ENCODE measurements around the gene NUP93. TPM values are rescaled to one million over a fixed set of nuclear protein-coding genes. Genes with fewer than 3 reads are reported as not detected.
A peak's percentile ranks its signal among the peaks of the same experiment; 100 is the strongest.

The NUP93 gene
- total RNA-seq, 2 experiments from 2014 or later: 45.6 to 47.2 TPM

DNA sequence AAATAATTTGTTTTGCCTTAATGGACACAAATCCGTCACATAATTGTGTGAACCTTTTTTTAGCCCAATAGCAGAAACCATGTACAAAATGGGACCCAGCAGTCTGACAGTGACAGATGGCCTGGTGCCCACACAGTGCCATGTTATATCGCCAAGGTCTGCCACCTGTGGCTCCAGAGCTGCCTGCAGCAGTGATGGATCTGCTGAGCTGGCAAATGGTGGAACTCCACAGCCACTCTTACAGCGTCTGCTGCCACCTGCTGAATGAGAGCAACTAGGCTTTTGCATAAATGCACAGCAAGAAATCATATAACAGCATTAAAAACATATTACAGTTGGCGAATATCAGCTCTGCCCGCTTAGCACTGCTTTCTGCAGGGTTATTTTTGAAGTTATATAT lies 59.4 kb downstream of the NUP93 start:
- POLR2A ChIA-PET: no interaction called here
- Mint-ChIP-seq H3K4me3 (no peak overlapping the region), H3K36me3 (ENCODE audit: low read depth) (no peaks in the 10 kb centered on the region), H3K27me3 (no peaks in the 10 kb centered on the region), H3K9me3 (no peaks in the 10 kb centered on the region), H3K27ac (no peak overlapping the region), H3K4me1 (ENCODE audit: low read depth) (no peaks in the 10 kb centered on the region)
- CTCF ChIA-PET: no interaction called here
- DNase-seq: peak in 6 of 14 experiments; percentile 11 to 46 (median 22)
- Histone ChIP-seq H3K27me3 (ENCODE audit: control insufficient read depth in 1 of 2, insufficient read depth in 2 of 2, low read length in 2 of 2) (no peaks in the 10 kb centered on the region), H3K4me1 (ENCODE audit: insufficient read depth, low read length) (no peaks in the 10 kb centered on the region), H3K9me3 (ENCODE audit: control insufficient read depth in 1 of 2, insufficient read depth in 1 of 2, low read length in 2 of 2) (no peaks in the 10 kb centered on the region), H3K4me3 (ENCODE audit: low read length) (no peak overlapping the region), H3K36me3 (ENCODE audit: insufficient read depth, low read length) (no peaks in the 10 kb centered on the region), H3K27ac (ENCODE audit: low read depth in 1 of 2, low read length in 2 of 2) (no peak overlapping the region)
- TF ChIP-seq, protein P1, sequence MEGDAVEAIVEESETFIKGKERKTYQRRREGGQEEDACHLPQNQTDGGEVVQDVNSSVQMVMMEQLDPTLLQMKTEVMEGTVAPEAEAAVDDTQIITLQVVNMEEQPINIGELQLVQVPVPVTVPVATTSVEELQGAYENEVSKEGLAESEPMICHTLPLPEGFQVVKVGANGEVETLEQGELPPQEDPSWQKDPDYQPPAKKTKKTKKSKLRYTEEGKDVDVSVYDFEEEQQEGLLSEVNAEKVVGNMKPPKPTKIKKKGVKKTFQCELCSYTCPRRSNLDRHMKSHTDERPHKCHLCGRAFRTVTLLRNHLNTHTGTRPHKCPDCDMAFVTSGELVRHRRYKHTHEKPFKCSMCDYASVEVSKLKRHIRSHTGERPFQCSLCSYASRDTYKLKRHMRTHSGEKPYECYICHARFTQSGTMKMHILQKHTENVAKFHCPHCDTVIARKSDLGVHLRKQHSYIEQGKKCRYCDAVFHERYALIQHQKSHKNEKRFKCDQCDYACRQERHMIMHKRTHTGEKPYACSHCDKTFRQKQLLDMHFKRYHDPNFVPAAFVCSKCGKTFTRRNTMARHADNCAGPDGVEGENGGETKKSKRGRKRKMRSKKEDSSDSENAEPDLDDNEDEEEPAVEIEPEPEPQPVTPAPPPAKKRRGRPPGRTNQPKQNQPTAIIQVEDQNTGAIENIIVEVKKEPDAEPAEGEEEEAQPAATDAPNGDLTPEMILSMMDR (IDR thresholded peaks at IDR 0.05): no peak
- peak; percentile 46 for ATAC-seq (ENCODE audit: poor library complexity)
- intact Hi-C loops (cut with DNase I, micrococcal nuclease): no loop called here

DNA sequence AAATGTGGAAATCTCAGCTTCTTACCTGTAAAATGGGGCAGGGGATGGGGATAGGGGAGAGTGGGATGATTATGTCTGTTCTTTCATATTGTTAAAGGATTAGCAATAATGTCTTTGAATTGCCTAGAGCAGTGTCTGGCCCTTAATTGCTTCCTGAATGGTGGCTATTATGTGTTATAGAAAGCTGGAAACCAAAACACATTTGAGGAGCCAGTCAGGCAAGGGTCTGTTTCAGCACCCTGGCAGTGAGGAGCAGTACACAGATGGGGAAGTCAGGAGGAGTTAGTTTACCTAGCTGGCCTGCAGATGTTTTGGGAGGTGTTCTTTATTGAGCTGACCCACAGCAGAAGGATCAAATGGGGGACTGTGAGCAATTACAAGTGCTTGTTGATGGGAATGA lies 63.0 kb downstream of the NUP93 start:
- H3K4me3 ChIP-seq (ENCODE audit: low read length): no peak overlapping the region
- no peaks in the 10 kb centered on the region for H3K9me3 ChIP-seq (ENCODE audit: control insufficient read depth in 1 of 2, insufficient read depth in 1 of 2, low read length in 2 of 2)
- Mint-ChIP-seq H3K4me1 (ENCODE audit: low read depth) (no peaks in the 10 kb centered on the region), H3K36me3 (ENCODE audit: low read depth) (peaks cover 4% of the 10 kb centered on the region), H3K27ac (no peak overlapping the region), H3K4me3 (no peak overlapping the region), H3K27me3 (no peaks in the 10 kb centered on the region), H3K9me3 (no peaks in the 10 kb centered on the region)
- no peak for DNase-seq
- H3K27ac ChIP-seq (ENCODE audit: low read depth in 1 of 2, low read length in 2 of 2): no peak overlapping the region
- no peak for ATAC-seq (ENCODE audit: poor library complexity)
- TF ChIP-seq, protein P1 (IDR thresholded peaks at IDR 0.05): no peak
- no peaks in the 10 kb centered on the region for H3K4me1 ChIP-seq (ENCODE audit: insufficient read depth, low read length)
- ChIA-PET CTCF (no interaction called here), POLR2A (no interaction called here)
- no peaks in the 10 kb centered on the region for H3K36me3 ChIP-seq (ENCODE audit: insufficient read depth, low read length)
- no peaks in the 10 kb centered on the region for H3K27me3 ChIP-seq (ENCODE audit: control insufficient read depth in 1 of 2, insufficient read depth in 2 of 2, low read length in 2 of 2)
- intact Hi-C loops (cut with DNase I, micrococcal nuclease): no loop called here

DNA sequence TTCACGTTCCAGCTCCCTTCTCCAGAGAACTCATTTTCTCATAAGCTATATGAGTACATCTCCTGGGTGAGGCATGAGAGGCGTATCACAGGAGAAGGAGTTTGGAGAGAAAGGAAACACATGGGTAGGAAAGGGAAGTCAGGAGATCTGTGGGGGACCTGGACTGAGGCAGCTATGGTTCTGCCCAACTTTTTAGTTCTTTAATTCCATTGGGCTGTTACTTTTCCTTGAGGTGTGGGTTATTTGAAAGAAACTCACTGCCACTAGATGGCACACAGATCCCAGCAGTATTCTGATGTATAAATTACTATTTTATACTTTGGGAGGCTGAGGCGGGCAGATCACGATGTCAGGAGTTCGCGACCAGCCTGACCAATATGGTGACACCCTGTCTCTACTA lies 63.6 kb downstream of the NUP93 start:
- POLR2A ChIA-PET: no interaction called here
- CTCF ChIA-PET: no interaction called here
- no peak overlapping the region for H3K27ac Mint-ChIP-seq

More for the DNA sequence above, 63.6 kb downstream of the NUP93 start:
- no peak for ATAC-seq (ENCODE audit: poor library complexity)
- no peaks in the 10 kb centered on the region for H3K9me3 ChIP-seq (ENCODE audit: control insufficient read depth in 1 of 2, insufficient read depth in 1 of 2, low read length in 2 of 2)
- no peaks in the 10 kb centered on the region for H3K27me3 ChIP-seq (ENCODE audit: control insufficient read depth in 1 of 2, insufficient read depth in 2 of 2, low read length in 2 of 2)
- no peaks in the 10 kb centered on the region for H3K36me3 ChIP-seq (ENCODE audit: insufficient read depth, low read length)
- intact Hi-C loops (cut with DNase I, micrococcal nuclease): no loop called here
- no peak overlapping the region for H3K27ac ChIP-seq (ENCODE audit: low read depth in 1 of 2, low read length in 2 of 2)
- H3K4me1 ChIP-seq (ENCODE audit: insufficient read depth, low read length): no peaks in the 10 kb centered on the region
- Mint-ChIP-seq H3K27me3 (no peaks in the 10 kb centered on the region), H3K9me3 (no peaks in the 10 kb centered on the region), H3K4me1 (ENCODE audit: low read depth) (no peaks in the 10 kb centered on the region), H3K4me3 (no peak overlapping the region), H3K36me3 (ENCODE audit: low read depth) (peaks cover 10% of the 10 kb centered on the region)
- H3K4me3 ChIP-seq (ENCODE audit: low read length): no peak overlapping the region
- peak in 3 of 14 experiments; percentile 24 to 52 (median 36) for DNase-seq
- TF ChIP-seq, protein P1 (IDR thresholded peaks at IDR 0.05): no peak

All from CD4-positive, alpha-beta T cell (primary cell).